ENCODE measurements around the gene CFC1B. TPM values are rescaled to one million over a fixed set of nuclear protein-coding genes. Genes with fewer than 3 reads are reported as not detected.
"Not testable (repeated sequence)": the region's sequence is repeated elsewhere in the genome, so short reads cannot be mapped to it uniquely, and the experiment has no call there.

The CFC1B gene
- not detected for polyA plus RNA-seq (ENCODE audit: insufficient read length in 3 of 3)

DNA sequence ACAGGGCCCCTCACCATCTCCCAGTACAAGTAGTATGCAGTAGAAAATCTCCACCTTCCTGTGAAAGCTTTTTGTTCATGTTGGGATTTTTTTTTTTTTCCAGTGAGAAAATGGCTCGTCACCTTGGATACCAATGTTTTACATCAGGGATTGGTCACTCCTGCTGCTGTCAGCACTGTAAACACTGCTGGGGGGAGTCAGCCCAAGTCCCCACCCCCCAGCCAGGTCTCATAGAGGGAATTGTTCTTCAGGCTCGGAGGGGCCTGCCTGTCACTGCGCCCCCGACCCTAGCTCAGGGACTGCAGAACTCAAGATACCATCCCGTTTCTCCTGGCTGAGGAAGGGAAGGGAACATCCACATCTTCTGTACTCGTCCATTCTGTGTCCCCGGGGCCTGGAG is at the start of gene CFC1B:
CFC1B (plus strand) TSS at position 231 of the 400 bp plus-strand sequence. CDS start 263 bp downstream, outside the sequence.
- not testable (repeated sequence) for DNase-seq (ENCODE audit: low read depth in 3 of 3, low spot score in 2 of 3)

GRCh38 chr2:130491073-130491472 is 29.9 kb upstream of the CFC1B start:
- not testable (repeated sequence) for DNase-seq (ENCODE audit: low read depth in 3 of 3, low spot score in 2 of 3)

GRCh38 chr2:130509228-130509627 is 11.8 kb upstream of the CFC1B start, which contains the start of gene POTEI:
TSS of gene POTEI (minus strand) at chr2:130509328. CDS start at chr2:130509235, 93 bp downstream.
- DNase-seq (ENCODE audit: low read depth in 3 of 3, low spot score in 2 of 3), result not testable (repeated sequence)

- DNase-seq (ENCODE audit: low read depth in 3 of 3, low spot score in 2 of 3), result not testable (repeated sequence)
These were observed 9.9 kb upstream of the CFC1B start for GRCh38 chr2:130510807-130511746.

DNA sequence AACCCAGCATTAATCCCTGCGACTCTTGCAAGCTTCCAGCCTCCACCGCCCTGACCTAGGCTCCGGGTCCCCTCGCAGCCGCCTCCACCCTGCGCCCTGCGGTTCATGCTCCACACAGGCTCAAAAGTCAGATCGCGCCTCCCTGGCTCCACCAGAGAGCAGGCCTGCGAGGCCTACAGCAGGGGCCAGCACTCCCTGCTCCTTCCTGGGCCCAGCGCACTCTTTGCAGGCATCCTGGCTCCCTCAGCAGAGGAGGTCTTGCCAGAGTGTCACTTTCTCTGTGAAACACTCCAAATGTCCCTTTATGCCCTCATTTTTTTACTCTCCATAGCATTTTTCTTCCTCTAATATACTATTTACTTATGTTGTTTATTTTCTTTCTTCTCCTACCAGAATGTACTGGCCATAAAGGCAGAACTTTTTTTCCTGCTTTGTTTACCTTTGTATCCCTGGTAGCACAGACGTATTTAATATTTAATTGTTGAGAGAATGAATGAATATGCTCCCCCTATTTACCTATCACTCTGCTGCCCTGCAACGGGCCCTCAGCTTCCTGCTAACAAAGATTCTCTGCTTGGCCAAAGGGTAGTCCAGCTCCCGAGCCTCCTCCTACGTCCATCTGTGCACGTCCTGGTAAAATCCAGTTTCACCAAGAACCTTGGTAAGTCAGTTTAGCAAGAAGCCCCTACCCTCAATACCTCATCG is 9.1 kb upstream of the CFC1B start:
- not testable (repeated sequence) for DNase-seq (ENCODE audit: low read depth in 3 of 3, low spot score in 2 of 3)

DNA sequence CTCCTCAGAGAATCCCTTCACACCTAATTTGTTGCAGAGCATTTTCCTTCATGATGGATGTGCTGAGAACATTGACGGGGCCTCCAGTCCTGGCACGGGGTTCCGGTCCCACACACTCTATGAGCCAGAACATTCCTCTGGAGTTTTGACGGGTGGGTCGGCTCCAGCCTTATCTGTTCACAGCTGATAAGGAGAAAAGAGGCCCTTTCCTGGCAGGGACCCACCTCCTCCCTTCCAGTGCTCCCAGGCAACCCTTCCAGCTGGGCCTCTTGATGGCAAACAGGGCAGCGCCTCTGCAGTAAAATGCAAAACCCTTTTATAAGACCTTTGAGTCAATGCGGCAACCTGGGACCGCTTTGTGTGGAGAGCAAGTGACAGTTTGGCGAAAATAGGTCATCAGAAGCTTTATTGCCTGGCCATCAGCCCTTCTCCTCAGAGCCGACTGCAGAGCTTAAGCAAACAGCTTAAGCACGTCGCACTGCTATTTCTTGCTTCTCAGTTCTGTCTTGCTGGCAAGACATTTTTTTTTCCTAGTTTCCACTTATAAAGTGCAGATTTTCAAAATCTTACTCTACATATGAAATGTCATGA is 2.4 kb upstream of the CFC1B start:
- DNase-seq (ENCODE audit: low read depth in 3 of 3, low spot score in 2 of 3), result not testable (repeated sequence)

GRCh38 chr2:130522390-130522789 is 1.4 kb downstream of the CFC1B start:
- not testable (repeated sequence) for DNase-seq (ENCODE audit: low read depth in 3 of 3, low spot score in 2 of 3)

DNA sequence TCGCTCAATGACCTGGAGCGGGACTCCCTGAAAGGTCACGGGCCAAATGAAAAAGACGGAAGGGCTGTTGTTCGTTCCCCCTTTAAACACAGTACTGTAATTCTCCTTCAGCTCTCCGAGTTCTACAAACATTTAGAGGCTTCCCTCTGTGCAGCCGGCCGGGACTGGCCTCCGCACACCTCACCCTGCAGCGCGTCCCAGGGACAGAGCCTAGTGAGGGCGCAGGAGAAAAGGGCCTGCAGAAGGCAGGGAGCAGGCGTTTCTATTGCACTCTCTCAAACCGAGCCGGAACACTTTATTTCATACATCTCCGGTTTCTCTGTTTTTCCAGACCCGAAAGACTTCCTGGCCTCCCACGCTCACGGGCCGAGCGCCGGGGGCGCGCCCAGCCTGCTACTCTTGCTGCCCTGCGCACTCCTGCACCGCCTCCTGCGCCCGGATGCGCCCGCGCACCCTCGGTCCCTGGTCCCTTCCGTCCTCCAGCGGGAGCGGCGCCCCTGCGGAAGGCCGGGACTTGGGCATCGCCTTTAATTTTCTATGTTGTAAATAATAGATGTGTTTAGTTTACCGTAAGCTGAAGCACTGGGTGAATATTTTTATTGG is 6.4 kb downstream of the CFC1B start:
- DNase-seq (ENCODE audit: low read depth in 3 of 3, low spot score in 2 of 3), result not testable (repeated sequence)

- DNase-seq (ENCODE audit: low read depth in 3 of 3, low spot score in 2 of 3), result not testable (repeated sequence)
These were observed 8.5 kb downstream of the CFC1B start for GRCh38 chr2:130529545-130529944.

GRCh38 chr2:130530212-130530611 is 9.2 kb downstream of the CFC1B start:
- DNase-seq (ENCODE audit: low read depth in 3 of 3, low spot score in 2 of 3), result not testable (repeated sequence)

DNA sequence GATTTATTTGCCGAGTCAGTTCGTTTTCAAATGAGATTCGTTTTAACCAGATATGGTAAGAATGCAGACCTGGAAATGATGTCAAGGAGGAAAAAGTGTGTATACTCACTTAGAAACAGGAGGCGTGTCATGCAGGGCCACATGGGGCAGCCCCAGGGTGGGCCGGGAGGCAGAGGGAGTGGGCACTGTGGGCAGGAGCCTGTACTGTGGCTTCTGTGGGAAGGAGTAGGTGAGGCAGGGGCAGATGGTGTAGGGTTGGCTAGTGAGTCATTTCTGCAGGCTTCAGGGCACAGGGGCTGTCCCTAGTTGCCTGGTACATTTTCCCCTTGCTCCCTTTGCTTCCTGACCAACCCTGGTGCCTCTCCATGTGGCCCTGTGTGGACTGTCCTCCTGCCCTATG is 10.2 kb downstream of the CFC1B start:
- not testable (repeated sequence) for DNase-seq (ENCODE audit: low read depth in 3 of 3, low spot score in 2 of 3)

- not testable (repeated sequence) for DNase-seq (ENCODE audit: low read depth in 3 of 3, low spot score in 2 of 3)
These were observed 10.7 kb downstream of the CFC1B start for GRCh38 chr2:130531672-130532071.

GRCh38 chr2:130536654-130537053 is 15.6 kb downstream of the CFC1B start:
- not testable (repeated sequence) for DNase-seq (ENCODE audit: low read depth in 3 of 3, low spot score in 2 of 3)

- not testable (repeated sequence) for DNase-seq (ENCODE audit: low read depth in 3 of 3, low spot score in 2 of 3)
These were observed 17.2 kb downstream of the CFC1B start for GRCh38 chr2:130538271-130538670.

- not testable (repeated sequence) for DNase-seq (ENCODE audit: low read depth in 3 of 3, low spot score in 2 of 3)
These were observed 21.8 kb downstream of the CFC1B start for GRCh38 chr2:130542789-130543188.

DNA sequence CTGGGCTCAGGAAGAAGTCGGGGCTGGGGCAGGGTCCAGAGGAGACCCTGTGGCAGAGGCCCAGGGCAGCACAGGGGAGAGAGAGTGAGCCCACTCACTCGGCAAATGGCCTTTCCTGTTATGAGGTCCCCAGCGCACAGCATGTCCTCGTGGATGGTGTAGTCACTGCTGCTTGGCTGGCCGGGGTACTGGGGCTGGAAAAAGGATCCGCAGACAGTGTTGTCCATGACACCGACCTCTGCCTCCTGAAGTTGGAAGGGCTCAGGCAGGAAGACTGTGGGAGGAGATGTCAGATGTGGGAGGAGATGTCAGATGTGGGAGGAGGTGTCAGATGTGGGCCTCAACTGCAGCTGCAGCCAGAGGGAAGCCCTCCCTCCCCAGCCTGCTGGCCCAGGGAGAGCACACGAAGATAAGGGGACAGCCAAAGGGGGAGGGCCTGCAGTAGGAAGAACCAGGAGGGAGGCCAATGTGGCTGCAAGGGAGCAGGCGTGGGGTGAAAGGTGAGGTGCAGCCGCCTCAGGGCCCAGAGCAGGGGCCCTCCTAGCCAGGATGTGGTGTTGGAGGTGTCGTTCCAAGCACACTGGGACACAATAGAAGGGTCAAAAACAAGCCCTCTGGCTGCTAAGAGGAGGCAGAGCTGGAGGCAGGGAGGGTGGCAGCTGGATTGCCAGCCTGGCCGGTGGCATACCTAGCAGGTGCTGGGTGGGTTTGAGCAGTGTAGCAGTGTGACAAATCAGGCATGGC is 22.9 kb downstream of the CFC1B start:
- DNase-seq (ENCODE audit: low read depth in 3 of 3, low spot score in 2 of 3), result not testable (repeated sequence)

GRCh38 chr2:130544978-130545377 is 24.0 kb downstream of the CFC1B start:
- DNase-seq (ENCODE audit: low read depth in 3 of 3, low spot score in 2 of 3), result not testable (repeated sequence)

DNA sequence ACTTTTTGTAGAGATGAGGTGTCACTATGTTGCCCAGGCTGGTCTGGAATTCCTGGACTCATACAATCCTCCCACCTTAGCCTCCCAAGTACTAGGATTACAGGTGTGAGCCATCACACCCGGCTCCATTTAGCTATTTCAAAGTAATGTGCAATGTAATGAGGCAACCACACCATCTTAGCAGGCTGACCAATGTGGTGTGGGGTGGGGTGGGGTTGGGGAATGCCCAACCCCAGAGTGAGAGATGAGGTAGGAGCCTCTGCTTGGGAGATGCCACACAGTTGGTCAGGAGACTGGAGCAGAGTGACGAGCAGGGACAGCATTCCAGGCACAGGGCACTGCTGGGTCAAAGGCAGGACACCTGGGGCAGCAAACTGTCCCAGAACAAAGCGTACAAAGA is 27.4 kb downstream of the CFC1B start:
- not testable (repeated sequence) for DNase-seq (ENCODE audit: low read depth in 3 of 3, low spot score in 2 of 3)

GRCh38 chr2:130549475-130549874 is 28.5 kb downstream of the CFC1B start:
- DNase-seq (ENCODE audit: low read depth in 3 of 3, low spot score in 2 of 3), result not testable (repeated sequence)

GRCh38 chr2:130554178-130554577 is 33.2 kb downstream of the CFC1B start:
- DNase-seq (ENCODE audit: low read depth in 3 of 3, low spot score in 2 of 3), result not testable (repeated sequence)

Measured in right renal cortex interstitium (tissue), 3 donors.